ENCODE data around the gene OTOGL.

DNA sequence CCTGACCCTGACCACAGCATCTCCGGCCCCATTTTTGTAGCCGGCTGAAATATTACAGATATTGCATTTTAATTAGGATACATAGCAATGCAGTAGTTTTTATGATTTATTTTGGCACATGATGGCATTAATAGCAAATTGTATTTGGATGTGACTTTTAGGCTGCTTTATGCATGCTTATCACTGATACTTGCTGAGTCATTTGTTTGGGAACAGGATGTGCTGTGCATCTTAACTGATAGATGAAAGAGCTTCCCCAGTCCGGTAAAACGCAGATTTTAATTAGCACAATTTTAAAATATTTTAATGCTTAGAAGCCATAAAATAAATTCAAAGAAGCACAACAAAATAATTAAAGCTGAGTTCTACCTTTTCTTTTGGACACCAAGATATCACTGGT is 90.7 kb downstream of the OTOGL start:
- TF ChIP-seq EP300 (IDR thresholded peaks at IDR 0.05; ENCODE audit: borderline replicate concordance) (no peak), YY1 (IDR thresholded peaks at IDR 0.05; ENCODE audit: low read depth) (no peak), TAF1 (IDR thresholded peaks at IDR 0.05; ENCODE audit: low read depth) (no peak), RAD21 (IDR thresholded peaks at IDR 0.05; ENCODE audit: low read depth) (no peak), EGR1 (IDR thresholded peaks at IDR 0.05) (no peak), FOXM1 (IDR thresholded peaks at IDR 0.05; ENCODE audit: borderline replicate concordance, low read depth) (no peak), TCF12 (IDR thresholded peaks at IDR 0.05; ENCODE audit: low read depth) (no peak), CREB1 (IDR thresholded peaks at IDR 0.05; ENCODE audit: low read depth) (no peak), TEAD4 (IDR thresholded peaks at IDR 0.05) (no peak)
- TF ChIP-seq, protein P1, sequence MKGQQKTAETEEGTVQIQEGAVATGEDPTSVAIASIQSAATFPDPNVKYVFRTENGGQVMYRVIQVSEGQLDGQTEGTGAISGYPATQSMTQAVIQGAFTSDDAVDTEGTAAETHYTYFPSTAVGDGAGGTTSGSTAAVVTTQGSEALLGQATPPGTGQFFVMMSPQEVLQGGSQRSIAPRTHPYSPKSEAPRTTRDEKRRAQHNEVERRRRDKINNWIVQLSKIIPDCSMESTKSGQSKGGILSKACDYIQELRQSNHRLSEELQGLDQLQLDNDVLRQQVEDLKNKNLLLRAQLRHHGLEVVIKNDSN (IDR thresholded peaks at IDR 0.05) = no peak
- TF ChIP-seq, protein P2, sequence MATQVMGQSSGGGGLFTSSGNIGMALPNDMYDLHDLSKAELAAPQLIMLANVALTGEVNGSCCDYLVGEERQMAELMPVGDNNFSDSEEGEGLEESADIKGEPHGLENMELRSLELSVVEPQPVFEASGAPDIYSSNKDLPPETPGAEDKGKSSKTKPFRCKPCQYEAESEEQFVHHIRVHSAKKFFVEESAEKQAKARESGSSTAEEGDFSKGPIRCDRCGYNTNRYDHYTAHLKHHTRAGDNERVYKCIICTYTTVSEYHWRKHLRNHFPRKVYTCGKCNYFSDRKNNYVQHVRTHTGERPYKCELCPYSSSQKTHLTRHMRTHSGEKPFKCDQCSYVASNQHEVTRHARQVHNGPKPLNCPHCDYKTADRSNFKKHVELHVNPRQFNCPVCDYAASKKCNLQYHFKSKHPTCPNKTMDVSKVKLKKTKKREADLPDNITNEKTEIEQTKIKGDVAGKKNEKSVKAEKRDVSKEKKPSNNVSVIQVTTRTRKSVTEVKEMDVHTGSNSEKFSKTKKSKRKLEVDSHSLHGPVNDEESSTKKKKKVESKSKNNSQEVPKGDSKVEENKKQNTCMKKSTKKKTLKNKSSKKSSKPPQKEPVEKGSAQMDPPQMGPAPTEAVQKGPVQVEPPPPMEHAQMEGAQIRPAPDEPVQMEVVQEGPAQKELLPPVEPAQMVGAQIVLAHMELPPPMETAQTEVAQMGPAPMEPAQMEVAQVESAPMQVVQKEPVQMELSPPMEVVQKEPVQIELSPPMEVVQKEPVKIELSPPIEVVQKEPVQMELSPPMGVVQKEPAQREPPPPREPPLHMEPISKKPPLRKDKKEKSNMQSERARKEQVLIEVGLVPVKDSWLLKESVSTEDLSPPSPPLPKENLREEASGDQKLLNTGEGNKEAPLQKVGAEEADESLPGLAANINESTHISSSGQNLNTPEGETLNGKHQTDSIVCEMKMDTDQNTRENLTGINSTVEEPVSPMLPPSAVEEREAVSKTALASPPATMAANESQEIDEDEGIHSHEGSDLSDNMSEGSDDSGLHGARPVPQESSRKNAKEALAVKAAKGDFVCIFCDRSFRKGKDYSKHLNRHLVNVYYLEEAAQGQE (IDR thresholded peaks at IDR 0.05; ENCODE audit: low read depth) = no peak
- TF ChIP-seq, protein P3, sequence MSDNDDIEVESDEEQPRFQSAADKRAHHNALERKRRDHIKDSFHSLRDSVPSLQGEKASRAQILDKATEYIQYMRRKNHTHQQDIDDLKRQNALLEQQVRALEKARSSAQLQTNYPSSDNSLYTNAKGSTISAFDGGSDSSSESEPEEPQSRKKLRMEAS (IDR thresholded peaks at IDR 0.05) = no peak
